HK-2 (cell line): Measurements from ENCODE around the gene KRT86.
"Not testable (repeated sequence)": the region's sequence is repeated elsewhere in the genome, so short reads cannot be mapped to it uniquely, and the experiment has no call there.

Experiments used
- DNase-seq: peaks from one replicate; pipeline ENCODE4 v3.0.0-alpha.2; 2018; ENCODE audit not compliant: unreplicated experiment

The KRT86 gene

DNA sequence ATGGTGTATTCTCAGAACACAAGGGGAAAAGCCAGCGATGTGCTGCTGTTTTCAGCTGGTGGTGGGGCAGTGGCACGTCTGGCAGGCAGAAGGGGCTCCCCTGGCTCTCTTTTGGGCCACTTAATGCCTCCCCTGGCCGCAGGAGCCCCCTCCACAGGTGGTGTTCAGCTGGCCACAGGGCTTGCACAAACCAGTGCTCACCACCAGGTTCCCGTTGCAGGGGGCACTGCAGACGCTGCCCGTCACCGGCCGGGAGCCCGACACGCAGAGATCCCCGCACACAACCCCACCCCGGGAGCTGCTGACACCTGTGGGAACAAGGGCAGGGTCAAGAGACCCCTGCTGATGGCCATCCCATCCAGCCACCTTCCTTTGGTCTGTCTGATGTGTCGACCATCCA lies 40.1 kb downstream of the KRT86 start:
- DNase-seq: no peak

DNA sequence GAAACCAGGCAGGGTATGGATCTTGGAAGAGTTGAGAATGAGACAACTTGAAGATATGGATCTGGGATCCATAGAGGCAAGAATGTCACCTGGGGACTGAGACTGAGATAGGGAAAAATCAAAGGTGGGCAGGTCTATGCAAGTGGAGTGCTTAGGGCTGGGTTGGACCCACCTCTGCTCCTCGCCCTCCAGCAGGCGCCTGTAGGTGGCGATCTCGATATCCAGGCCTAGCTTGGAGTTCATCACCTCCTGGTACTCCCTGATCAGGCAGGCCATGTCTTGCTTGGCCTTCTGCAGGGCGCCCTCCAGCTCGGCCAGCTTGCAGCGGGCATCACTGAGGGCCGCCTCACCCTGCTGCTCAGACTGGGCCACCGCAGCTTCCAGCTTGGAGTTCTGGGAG lies 41.3 kb downstream of the KRT86 start:
- not testable (repeated sequence) for DNase-seq

DNA sequence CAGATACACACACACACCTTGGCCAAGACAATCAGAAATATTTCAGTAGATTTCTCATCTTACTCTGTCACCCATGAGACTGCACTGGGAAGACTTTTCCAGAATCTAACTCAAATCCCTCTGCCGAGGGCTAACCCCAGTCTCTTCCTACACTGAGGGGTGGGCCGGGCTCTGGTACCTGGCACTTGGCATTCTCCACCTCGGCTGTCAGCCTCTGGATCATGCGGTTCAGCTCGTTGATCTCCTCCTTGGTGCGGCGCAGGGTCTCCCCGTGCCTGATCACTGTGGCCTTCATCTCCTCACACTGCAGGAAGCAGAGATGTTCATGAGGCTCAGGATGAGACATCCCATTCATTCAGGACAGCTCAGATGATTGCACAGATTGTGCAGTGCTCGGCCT lies 41.8 kb downstream of the KRT86 start:
- no peak for DNase-seq

DNA sequence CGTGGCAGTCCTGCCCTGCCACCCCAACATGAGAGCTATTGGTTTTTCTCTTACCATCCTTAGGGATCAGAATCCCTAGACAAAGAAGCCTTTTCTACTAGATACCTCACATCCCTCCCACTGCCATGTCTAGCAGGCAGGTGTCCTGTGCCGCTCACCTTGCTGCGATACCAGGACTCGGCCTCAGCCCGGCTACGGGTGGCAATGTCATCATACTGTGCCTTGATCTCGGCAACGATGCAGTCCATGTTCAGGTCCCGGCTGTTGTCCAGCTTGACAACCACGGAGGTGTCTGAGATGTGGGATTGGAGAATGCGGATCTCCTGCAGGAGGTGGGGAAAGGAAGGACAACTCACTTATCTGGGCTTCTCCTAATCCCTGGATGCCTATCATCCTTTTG lies 42.3 kb downstream of the KRT86 start:
- DNase-seq: no peak

DNA sequence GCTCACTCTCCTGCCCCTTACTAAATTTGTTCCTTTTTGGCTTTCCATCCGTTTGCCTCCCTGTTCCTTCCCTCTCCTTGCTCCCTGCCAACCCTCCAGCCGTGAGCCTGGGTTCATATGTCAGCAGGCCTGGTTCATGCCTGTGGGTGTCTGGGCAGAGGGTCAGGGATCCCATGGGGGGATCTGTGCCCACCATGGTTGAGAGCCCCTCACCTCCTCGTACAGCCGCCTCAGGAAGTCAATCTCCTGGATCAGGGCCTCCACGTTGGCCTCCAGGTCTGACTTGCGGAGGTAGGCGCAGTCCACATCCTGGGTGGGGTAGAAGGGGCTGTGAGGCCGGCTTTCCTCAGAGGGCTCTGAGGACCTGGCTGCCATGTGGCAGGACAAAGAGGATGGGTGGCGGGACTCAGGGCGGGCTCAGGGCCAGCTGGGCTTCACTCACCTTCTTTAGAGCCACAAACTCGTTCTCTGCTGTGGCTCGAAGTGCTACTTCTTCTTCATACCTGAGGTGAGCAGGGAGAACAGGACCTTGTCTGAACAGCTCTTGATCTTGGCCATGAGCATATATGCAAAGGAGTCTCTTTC lies 43.1 kb downstream of the KRT86 start:
- no peak for DNase-seq

DNA sequence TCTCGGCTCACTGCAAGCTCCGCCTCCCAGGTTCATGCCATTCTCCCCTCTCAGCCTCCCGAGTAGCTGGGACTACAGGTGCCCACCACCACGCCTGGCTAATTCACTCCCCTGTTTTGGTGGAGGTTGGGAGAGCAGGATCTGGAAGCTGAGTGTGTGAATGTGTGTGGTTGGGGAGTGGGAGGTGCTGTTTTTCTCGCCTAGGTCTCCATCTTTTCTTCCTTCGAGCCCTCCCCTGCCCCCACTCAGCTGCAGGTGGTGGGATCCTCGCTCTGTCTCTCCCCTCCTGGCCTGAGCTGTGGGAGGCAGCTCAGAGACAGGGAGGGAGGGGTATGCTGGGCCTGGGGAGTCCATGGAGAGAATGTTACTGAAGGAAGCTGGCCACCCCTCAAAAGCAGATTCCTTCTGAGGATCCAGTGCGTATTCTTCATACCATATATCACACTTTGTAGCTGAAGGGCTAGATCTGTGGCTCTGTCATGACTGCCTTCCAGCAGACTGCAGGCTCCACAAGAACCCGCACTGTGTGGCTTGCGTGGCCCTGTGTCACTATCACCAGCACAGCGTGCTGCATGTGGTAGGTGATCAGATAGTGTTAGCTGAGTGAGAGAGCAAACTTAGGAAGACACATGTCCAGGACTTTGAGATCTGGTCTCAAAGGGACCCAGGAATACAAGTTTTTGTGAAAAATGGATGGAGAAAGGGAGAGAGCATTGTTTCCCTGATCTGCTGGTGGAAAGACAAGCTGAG lies 44.0 kb downstream of the KRT86 start:
- no peak for DNase-seq

DNA sequence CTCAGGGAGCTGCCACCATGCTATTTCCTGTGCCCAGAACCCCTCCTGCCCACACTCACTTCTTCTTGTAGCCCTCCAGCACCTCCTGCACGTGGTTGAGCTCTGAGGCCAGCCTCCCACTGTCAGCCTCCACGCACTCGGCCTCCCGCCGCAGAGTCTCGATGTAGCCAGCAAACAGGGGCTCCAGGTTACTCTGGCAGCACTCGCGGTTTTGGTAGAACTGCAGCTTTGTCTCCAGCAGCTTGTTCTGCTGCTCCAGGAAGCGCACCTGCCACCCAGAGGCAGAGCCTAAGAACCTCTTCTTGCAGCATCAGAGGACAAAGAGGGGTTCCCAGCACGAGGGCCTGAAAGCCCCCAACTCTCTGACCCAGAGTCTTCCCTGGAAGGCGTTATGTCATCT lies 44.7 kb downstream of the KRT86 start:
- DNase-seq: no peak

DNA sequence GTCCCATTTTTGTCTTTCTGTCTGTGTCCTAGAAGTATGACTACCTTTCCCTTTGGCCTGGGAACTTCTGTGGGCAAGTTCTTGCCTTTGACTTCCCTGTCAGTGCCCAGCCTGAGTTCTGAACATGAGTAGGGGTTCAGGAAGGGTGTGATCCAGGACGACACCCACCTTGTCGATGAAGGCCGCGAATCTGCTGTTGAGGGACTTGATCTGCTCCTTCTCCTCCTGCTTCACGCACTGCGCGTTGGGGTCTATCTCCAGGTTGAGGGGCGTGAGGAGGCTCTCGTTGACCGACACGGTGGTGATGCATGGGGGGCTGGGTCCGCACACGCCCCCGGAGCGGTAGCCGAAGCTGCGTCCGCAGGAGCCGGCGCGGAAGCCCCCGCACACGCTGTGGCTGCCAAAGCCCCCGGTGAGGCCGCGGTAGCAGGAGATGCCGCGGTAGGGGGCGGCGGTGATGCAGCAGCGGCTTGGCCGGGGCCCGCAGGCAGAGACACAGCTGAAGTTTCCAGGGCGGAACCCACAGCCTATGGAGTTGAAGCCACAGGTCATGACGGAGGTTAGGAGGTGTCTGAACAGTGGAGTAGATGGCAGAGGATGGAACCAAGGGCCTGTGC lies 46.4 kb downstream of the KRT86 start, which contains the start of gene KRT83:
KRT83 (minus strand) TSS at position 615 of the 617 bp plus-strand sequence; CDS start at position 552, 63 bp downstream.
- DNase-seq: no peak

DNA sequence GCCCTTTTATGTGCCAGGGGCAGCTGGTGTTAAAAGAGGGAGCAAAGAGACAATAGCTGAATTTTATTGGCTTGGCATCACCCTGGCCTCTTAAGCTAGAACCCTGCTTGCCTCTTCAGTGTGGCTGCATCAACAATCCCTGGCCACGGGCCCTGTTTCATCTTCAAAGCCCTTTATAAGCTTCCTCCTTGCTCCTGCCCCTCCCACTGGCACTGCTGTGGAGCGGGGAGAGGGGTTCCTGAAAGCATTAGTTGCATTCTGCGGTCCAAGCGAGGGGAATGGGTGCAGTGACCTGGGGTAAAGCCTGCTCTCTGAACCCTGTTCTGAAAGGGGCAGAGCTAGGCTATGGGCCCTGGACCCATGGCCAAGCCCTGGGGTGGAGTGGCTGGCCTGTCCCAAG lies 47.0 kb downstream of the KRT86 start:
- no peak for DNase-seq

DNA sequence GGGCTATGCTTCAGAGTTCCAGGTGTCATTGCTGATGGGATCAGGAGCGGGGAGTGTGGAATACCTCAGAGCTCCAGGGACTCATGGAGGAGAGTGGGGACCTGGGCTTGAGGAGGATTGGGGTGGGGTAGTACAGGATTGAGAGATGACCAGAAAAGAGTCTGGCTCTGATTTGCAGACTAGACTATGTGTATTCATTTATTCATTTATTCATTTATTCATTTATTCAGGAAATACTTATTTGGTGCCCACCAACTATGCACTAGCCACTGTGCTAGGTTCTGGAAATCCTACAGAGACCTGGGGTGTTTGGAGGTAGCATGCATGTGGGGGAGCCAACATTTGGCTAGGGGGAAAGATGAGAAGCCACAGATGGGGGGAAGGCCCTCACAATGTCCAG lies 47.6 kb downstream of the KRT86 start:
- no peak for DNase-seq

DNA sequence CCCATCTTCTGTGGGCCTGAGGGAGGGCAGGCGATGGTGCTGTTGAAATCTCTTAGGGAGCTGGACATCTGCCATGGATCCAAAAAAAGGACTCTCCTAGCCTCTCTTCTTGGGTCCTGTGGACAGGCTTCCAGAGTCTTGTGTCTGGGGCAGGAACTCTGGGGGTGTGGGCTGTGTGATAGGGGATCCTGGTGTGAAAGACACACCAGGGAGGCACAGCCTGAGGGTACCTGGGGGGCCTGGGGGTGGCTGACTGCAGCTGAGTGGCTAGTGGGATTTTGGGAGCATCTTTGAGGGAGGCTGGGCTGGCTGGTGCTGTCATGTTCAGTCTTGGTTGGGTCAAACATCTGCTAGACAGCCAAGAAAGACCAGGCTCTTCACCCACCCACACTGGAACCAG lies 48.6 kb downstream of the KRT86 start:
- DNase-seq: no peak

DNA sequence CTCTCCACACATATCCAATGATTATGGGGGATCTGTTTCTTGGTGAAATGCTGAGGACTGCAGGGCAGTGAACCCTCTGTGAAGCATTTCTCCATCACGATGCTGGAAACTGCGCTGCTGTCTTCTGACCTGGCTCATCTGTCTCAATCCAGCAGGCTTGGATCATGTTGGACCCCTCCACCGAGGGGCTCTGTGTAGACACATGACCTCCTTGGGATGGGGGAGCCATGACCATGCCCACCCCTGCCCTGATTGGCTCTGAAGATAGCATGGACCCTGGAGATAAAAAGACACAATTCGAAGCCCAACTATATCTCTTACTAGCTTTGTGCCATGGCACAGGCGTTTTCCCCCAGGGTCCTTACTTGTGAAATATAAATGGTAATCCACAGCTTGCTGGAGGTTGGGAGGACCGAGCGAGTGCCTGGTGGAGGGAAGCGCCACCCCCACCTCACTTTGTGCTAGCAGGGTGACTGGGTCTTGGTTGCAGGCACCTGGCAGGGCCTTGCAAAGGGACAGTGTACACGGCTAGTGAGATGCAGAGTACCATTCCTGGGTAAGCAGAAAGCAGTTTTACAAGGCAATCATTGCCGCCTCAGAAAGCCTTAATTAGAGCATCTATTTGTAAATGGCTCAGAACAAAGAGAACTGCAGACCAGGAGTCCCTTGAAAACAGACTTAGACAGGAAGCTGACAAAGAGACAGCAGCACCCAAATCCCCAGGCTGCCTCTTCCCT lies 49.1 kb downstream of the KRT86 start:
- no peak for DNase-seq

DNA sequence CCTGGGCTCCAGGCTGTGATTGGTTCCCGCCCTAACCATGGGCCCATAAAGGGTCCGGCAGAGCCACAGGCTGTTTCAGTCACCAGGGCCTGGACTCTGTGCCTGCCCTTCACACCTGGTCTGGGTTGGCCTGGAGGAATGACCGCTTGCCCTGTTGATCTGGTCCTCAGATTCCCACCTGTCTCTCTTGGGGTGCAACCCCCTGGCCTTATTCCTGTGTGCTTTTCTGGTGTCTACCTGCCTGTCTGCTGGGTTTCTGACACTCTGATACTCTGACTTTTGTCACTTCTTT lies 49.7 kb downstream of the KRT86 start:
- DNase-seq: no peak

DNA sequence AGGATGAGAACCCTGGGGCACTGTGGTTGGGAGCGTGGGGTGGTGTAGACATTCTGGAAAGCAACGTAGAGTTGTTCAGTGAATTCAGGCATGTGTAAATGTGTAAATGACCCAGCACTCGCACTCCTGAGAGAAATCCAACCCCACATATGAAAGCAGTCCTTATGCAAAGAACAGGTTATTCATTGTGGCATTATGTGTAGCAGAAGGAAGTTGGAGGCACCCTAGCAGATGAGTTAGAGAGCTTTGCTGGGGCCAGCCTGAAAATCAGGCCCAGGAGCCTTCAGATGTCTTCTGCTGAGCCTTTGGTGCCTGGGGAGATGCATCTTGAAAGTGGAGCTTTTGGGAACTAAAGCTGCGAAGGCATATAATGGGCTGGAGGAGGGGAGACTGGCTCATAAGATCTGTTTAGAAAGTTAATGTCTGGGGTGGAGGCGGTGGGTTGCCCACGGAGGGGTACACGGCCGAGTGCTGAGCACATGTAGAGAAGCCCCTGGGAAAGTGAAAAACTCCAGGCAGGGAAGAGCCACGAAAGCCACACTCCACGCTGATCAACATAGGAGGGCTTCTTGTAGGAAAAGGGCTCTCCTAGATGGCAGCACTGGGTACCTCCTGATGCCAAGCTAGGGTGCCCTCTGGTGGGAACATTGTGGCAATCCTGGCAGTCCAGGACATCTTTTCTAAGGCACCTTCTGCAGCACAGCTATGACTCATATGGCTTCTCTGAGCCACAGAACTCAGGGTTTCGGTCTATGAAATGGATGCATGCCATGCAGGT lies 52.8 kb downstream of the KRT86 start:
- DNase-seq: peak; percentile 86

DNA sequence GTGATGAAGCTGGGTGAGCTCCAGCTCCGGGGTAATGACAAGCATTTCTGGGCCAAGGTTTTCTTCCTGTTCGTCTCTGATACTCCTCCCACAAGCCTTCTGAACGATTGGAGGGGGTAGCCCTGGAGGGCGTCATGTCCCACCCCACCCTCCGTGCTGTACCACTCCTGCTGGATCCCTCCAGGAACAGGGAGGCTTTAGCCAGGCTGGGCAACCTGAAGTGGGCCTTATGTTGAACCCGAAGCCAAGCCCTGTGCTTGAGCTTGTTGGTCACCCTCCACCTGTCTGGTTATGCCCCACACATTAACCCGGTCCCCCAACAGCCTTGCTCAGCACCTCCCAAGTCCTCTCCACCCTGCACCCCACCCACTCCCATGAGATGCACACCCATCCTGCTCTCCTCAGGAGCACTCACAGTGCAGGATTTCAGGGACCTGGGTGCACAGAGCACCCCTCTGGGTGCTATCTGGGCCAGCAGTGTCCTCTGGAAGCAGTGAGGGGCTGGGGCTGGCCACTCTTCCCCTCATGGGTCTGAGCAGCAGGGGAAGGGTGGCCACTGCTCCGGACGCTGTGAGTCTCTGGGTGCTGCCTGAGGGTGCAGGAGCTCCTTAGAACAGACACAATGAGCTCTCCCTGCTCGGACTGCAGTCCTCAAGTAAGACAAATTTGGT lies 53.5 kb downstream of the KRT86 start:
- DNase-seq: no peak

DNA sequence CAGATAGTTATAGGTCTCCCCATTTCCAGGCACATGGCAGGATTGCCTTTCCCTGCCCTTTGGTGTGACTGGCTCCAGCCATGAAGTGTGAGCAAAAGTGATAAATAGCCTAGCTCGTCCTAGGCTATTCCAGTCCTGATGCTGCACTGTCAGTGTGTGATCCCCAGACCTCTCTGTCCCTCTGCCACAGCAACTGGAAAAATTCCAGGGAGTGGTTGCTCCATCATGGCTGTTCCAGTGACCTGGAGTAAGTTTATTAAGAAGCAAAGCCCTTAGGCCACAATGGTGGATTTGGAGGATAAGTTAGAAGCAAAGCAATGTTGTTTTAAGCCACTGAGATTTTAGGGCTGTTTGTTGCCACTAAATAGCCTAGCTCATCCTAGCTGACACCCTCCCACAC lies 56.6 kb downstream of the KRT86 start:
- DNase-seq: no peak

DNA sequence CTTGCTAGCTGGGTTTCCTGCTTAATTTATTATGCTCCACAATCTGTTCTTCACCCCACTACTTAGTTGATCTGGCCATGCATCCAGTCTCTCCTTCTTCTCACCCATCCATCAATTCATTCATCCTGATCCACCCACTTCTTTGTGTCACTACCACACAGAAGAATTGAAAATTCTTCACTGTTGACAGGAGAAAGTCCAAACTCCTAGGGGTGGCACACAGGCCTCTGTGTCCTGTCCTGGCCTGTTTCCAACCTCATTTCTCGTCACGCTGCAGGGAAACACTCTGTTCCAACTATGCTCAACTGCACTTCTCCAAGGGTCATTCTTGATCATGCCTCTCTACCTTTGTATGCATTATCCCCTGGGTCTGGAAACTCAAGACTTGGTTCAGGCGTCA lies 57.4 kb downstream of the KRT86 start:
- DNase-seq: no peak

DNA sequence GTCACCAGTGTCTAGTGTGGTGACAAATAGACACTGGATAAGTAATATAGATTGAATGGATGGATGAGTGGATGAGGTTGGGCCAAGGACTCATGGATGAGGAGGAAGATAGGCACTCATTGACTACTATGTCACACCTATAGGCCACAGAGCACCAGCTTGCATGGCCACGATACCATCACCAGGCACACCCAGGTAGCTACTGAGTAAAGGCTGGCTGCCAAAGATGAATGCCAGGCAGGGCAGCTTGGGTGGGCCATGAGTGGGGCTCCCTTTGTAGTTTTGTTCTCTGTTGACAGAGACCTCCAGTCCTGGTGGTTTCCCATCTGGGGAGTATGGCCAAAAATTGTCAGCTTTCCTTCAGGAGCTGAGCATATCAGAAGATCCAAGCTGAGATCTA lies 57.9 kb downstream of the KRT86 start:
- DNase-seq: no peak

DNA sequence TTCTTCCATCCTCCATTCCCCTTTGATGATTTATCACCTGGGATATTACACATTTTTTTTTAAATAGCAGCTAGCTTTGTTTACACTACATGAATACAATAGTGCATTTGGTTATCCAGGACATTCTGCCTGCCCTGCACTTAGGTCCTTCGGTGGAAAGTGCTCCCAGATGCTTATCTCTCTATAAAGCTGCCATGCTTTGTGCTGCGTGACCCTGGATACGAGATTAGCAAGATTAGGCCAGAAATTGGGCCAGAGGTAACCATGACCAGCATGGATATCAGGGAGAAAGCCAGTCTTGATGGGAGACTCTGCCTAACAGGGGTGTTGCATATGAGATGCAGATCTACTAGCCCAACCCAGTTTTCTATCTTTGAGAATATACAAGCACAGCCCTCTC lies 58.9 kb downstream of the KRT86 start:
- DNase-seq: no peak

DNA sequence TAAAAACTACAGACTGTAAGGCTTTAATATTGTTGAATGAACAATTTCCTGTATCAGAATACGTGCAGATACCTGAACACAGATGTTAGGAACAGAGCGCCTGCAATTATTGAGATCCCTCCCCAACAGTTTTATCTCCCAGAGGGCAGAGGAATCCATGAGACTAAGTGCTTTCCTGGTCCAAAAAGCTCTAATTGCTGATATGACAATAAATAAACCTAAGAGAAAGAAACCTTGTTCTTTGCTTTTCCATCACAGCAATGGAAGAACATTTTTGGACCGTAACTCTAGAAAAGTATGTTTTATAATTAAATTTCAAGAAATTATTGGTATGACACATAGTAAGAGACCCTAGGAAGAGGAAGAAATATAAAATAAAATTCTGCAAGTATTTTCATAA lies 59.7 kb downstream of the KRT86 start:
- no peak for DNase-seq

DNA sequence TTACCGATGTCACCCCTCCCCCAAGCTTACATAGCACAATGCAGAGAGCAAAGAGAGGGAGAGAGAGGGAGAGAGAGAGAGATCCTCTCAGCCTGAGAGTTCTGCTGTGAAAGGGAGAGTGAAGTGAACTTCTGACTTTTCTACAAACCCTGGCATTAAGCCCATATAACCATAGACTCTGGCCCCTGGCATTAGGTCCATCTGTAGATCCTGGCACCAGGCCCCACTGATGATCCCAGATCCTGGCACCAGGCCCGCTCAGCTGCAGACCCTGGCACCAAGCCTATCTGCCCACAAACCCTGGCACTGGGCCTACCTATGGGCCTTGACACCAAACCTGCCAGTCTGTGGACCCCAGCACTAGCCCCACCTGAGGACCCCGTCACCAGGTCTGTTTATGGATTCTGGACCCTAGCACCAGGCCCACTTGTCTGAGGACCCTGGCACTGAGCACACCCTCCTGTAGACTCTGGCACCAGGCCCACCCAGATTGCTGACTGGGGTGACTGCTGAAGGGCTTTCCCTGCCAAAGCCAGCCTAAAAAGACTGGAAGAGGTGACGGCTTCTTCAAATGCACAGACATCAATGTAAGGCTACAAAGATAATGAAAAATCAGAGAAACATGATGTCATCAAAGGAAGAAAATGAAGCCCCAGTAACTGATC lies 61.3 kb downstream of the KRT86 start:
- no peak for DNase-seq
